GM12874 (cell line): ENCODE measurements around the gene ACP4.

Experiments used
- CTCF ChIP-seq: IDR thresholded peaks from 2 replicates; pipeline ENCODE4 v1.5.1; 2011; ENCODE audit warnings: low read depth, mild to moderate bottlenecking, control low read depth, low read length, moderate library complexity; ENCODE audit not compliant: insufficient read depth

ACP4 gene

GRCh38 chr19:50777830-50778303 lies 12.3 kb upstream of the ACP4 start:
- no peak for TF ChIP-seq CTCF

DNA sequence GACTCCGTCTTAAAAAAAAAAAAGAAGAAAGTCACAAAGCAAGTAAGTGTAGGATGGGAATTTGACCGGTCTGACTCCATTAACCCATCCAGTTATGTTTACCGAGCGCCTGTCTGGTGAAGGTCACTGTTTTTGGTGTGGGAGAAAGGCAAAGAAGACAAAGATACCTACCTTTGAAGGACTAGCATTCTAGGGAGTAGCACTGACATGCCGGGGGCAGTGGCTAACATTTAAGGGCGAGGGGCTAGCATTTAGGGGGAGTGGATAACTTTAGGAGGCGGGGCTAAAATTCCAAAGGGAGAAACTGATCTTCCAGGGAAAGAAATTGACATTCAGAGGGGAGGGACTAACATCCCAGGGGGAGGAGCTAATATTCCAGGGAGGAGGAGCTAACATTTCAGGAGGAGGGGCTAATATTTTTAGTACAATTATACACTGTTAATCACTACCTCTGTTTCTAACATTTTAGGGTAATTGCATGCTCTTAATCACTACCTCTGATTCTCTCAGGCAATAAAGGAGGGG lies 11.2 kb upstream of the ACP4 start:
- TF ChIP-seq CTCF: no peak

DNA sequence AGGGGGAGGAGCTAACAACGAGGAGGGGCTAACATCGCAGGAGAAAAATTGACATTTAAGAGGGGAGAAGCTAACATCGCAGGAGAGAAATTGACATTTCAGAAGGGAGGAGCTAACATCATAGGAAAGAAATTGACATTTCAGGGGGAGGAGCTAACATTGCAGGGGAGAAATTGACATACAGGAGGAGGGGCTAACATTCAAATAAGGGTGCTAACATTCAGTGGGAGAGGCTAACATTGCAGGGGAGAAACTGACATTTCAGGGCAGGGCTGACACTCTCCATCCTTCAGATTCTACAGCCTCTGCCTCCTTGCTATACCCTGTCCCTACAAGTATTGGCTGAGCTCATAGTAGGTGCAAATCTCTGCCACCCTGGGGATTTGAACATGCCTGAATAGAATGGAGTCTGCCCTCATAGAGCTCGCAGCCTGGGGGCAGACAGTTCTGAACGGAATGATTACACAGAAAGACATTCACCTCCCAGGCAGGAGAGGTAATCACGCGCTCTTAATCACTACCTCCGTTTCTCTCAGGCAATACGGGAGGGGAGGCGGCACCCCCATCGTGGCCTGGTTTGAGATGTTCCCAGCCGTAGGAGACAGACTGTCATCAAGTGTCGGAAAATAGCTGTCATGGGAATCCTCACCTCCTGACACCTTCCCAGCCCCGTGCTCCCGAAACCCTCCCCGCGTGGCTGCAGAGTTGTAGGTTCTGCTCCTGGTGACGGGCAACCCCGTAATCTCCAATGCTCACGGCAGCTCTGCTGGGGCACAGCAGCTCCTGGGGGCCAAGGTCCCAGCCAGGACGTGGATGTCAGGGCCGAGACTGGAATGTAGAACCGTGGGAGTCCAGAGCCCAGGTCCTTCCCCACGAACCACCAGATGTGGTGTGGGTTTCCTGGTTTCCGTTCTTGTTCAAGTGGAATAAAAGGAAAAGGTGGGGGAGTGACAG lies 10.4 kb upstream of the ACP4 start:
- no peak for TF ChIP-seq CTCF

DNA sequence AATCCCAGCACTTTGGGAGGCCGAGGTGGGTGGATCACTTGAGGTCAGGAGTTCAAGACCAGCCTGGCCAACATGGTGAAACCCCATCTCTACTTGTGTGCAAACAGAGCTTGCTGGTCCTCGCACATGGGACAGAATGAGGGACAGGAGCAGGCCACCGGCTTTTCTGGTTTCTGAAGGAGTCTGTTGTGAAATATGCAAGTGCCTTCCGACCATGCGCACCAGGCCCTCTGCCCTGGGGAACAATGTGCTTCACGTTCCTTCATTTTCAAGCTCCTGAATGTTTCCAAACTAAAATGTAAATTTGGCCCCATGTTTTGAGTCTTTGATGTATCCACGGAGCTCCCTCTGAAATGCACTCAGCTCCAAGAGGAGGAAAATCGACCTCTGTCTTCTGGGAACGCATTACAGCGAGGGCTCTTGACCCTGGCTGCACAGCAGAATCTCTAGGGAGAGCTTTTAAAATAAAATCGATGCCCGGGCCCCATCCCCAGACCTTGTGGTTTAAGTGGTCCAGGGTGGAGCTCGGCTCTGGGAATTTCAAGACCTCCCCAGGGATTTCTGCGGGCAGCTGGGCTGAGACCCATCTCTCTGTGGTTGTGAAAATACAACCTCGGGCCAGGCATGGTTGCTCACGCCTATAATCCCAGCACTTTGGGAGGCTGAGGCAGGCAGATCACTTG lies 9.3 kb upstream of the ACP4 start:
- no peak for TF ChIP-seq CTCF

GRCh38 chr19:50784710-50785109 lies 5.5 kb upstream of the ACP4 start:
- TF ChIP-seq CTCF: no peak

GRCh38 chr19:50785329-50785728 lies 4.9 kb upstream of the ACP4 start:
- TF ChIP-seq CTCF: no peak

DNA sequence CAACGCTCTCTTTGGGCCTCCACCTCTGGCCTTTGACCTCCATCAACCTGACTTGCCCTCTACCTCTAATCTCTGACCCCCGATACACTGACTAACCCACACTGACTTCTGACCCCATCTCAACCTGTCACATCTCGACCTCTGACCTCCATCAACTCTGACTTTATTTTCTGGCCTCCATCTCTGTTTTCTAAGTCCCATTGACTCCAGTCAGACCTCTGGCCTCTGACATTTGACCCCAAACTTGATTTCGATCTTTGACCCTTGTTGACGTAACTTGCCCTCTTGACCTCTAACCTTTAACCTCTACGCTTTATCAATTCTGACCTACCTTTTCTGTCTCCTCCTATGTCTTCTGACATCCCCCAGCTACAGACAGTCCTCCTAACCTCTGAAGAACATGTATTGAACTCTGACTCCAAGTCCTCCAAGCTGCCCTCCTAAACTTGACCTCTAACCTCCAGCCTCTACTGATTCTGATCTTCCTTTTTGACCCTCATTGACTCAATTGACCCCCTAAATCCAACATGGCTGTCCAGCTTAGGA lies 780 bp downstream of the ACP4 start:
- TF ChIP-seq CTCF: no peak
